ENCODE data around the gene RASA3. TPM values are rescaled to one million over a fixed set of nuclear protein-coding genes. Genes with fewer than 3 reads are reported as not detected.

Gene RASA3
- total RNA-seq, 2 donors from 2014 or later: 10.2 to 13.2 TPM

DNA sequence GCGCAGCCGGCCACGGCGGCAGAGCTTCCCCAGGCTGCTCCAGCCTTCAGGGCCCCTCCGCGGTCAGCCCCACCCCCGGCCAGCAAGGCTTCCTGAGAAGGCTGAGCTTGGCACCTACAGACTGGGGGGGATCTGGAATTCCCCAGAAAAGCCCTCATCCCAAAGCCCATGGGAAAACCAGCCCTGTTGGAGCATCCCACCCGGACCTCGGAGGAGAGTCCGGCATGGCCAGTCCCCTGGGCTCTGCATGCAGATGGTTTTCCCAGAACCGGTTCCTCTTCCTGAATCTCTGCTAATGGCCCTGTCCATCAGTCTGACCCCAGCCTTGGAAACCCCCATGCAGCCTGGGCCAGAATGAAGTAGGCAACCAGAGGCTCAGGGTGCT, 10.3 kb downstream of the RASA3 start:
- no peaks in the 10 kb centered on the region for H3K36me3 ChIP-seq
- peaks cover 0 to 54% of the 10 kb centered on the region in 2 donors for H3K4me1 ChIP-seq
- H3K9me3 ChIP-seq: no peaks in the 10 kb centered on the region
- H3K27ac ChIP-seq: peak overlapping the region in 1 of 2 donors; percentile 35
- no peak for DNase-seq (ENCODE audit: low spot score)
- no peaks in the 10 kb centered on the region for H3K27me3 ChIP-seq
- TF ChIP-seq, protein P1, sequence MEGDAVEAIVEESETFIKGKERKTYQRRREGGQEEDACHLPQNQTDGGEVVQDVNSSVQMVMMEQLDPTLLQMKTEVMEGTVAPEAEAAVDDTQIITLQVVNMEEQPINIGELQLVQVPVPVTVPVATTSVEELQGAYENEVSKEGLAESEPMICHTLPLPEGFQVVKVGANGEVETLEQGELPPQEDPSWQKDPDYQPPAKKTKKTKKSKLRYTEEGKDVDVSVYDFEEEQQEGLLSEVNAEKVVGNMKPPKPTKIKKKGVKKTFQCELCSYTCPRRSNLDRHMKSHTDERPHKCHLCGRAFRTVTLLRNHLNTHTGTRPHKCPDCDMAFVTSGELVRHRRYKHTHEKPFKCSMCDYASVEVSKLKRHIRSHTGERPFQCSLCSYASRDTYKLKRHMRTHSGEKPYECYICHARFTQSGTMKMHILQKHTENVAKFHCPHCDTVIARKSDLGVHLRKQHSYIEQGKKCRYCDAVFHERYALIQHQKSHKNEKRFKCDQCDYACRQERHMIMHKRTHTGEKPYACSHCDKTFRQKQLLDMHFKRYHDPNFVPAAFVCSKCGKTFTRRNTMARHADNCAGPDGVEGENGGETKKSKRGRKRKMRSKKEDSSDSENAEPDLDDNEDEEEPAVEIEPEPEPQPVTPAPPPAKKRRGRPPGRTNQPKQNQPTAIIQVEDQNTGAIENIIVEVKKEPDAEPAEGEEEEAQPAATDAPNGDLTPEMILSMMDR (IDR thresholded peaks at IDR 0.05): no peak
- H3K4me3 ChIP-seq: no peak overlapping the region

DNA sequence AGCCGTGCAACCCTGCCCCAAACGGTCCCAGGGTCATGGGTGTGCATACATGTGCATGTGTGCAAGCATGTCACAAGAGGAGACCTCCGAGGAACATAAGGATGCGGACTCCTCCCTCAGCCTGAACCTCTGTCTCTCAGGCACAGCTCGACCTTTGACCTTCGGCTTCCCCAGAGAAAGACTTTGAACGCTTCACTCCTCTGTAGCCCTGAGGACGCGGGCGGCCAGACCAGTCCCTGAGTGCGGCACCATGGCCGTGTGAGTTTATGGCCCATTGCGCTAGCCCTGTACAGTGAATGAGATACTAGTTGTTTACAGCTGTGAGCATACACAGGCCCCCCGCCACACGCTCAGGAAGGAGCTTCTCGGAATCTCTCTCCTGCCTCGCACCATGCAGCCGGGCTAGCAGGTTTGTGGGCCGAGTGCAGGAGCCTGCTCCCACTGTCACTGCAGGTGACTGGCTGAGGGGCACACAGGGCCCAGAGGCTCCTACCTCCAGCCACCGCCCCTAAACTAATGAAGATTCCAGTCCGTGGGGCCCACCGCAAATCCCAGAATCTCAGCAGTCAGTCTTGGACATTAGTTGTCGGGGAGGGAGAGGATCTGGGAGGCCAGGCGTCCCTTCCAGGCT, 10.8 kb downstream of the RASA3 start:
- H3K4me1 ChIP-seq: peaks cover 0 to 49% of the 10 kb centered on the region in 2 donors
- no peaks in the 10 kb centered on the region for H3K36me3 ChIP-seq
- peak overlapping the region in 1 of 2 donors; percentile 35 for H3K27ac ChIP-seq
- no peaks in the 10 kb centered on the region for H3K9me3 ChIP-seq
- no peaks in the 10 kb centered on the region for H3K27me3 ChIP-seq
- DNase-seq (ENCODE audit: low spot score): no peak
- no peak overlapping the region for H3K4me3 ChIP-seq
- TF ChIP-seq, protein P1 (IDR thresholded peaks at IDR 0.05): no peak

DNA sequence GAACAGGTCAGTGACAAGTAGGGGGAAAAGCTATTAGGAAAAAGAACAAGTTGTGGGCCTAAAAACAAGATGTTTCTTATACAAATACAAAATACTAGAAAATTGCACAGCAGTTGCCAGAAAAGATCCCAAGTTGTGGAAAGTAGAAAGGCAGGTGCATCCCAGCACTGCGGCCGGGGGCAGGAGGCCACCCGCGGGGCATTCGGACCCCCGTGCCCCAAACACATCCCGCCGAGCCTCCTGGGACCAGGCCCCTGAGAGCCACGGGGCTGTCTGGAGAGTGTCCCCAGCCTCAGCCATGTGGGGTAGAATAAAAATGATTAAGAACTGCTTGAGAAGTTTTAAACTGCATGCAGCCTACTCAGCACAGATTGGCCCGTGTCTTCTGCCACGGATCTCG, 11.4 kb downstream of the RASA3 start:
- Histone ChIP-seq H3K27me3 (no peaks in the 10 kb centered on the region), H3K4me1 (peaks cover 0 to 47% of the 10 kb centered on the region in 2 donors), H3K27ac (peak overlapping the region; percentile 40 to 60), H3K4me3 (no peak overlapping the region), H3K9me3 (no peaks in the 10 kb centered on the region), H3K36me3 (no peaks in the 10 kb centered on the region)
- TF ChIP-seq, protein P1 (IDR thresholded peaks at IDR 0.05): no peak
- no peak for DNase-seq (ENCODE audit: low spot score)

DNA sequence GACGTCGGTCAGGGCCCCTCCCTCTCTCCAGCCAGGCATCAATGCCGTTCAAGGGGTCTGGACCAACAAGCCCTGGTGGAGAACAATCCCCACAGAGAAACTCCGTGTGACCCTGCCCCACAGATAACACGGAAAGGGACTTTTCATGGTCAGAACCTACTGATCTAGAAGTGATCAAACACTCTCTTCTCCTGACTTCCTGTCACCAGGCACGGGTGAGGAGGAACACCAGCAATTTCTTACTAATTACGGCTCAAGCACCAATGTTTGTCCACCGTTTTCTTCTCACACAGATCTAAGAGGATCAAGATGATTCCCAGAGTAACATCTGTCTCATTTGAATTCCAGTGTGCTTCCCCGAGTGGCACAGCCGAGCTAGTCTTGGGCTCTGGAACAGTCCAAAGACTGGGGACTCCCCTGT, 11.8 kb downstream of the RASA3 start:
- no peak for DNase-seq (ENCODE audit: low spot score)
- no peaks in the 10 kb centered on the region for H3K27me3 ChIP-seq
- no peaks in the 10 kb centered on the region for H3K9me3 ChIP-seq
- no peak overlapping the region for H3K4me3 ChIP-seq
- TF ChIP-seq, protein P1 (IDR thresholded peaks at IDR 0.05): no peak
- no peaks in the 10 kb centered on the region for H3K36me3 ChIP-seq
- peaks cover 0 to 51% of the 10 kb centered on the region in 2 donors for H3K4me1 ChIP-seq
- peak overlapping the region; percentile 40 to 60 for H3K27ac ChIP-seq

DNA sequence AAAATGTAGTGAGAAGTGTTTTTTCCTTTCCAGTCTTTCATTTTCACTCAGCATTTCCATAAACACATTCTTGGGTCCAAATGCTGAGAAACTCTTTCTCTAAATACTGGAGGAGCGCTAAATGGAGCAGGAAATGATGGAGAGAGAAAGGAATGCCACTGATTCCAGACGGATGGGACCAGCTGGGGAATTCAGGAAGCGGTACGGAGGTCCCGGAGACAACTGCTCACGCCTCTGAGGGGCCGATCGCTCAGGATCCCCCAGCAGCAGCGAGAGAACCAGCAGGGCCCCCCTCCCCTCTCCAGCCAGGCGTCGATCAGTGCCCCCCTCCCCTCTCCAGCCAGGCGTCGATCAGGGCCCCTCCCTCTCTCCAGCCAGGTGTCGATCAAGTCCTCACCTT, 13.2 kb downstream of the RASA3 start:
- Histone ChIP-seq H3K27me3 (no peaks in the 10 kb centered on the region), H3K4me1 (peaks cover 0 to 62% of the 10 kb centered on the region in 2 donors), H3K27ac (peak overlapping the region; percentile 77 to 86), H3K4me3 (peak overlapping the region in 1 of 2 donors; percentile 25), H3K9me3 (no peaks in the 10 kb centered on the region), H3K36me3 (no peaks in the 10 kb centered on the region)
- no peak for DNase-seq (ENCODE audit: low spot score)
- TF ChIP-seq, protein P1 (IDR thresholded peaks at IDR 0.05): no peak

Measured in right atrium auricular region (tissue), 2 donors.